ENCODE data around the gene MACROD2.

DNA sequence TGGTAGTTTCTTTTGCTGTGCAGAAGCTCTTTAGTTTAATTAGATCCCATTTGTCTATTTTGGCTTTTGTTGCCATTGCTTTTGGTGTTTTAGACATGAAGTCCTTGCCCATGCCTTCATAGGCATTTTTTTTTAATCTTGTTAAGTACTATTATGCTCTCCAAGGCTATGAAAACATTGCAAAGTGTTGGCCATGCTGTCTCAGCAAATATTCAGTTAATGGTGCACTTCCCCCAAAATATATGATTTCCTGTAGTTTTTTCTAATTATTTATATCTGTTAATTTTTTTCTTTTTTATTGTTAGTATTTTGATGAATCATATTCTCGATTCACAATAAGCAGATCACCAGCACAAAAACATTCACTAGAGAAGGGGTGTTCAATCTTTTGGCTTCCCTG is 1148.2 kb downstream of the MACROD2 start:
- TF ChIP-seq SP1 (IDR thresholded peaks at IDR 0.05) (no peak), JUND (IDR thresholded peaks at IDR 0.05) (no peak), RAD21 (IDR thresholded peaks at IDR 0.05) (no peak), YY1 (IDR thresholded peaks at IDR 0.05) (no peak), FOXA1 (IDR thresholded peaks at IDR 0.05) (no peak)
- TF ChIP-seq, protein P1, sequence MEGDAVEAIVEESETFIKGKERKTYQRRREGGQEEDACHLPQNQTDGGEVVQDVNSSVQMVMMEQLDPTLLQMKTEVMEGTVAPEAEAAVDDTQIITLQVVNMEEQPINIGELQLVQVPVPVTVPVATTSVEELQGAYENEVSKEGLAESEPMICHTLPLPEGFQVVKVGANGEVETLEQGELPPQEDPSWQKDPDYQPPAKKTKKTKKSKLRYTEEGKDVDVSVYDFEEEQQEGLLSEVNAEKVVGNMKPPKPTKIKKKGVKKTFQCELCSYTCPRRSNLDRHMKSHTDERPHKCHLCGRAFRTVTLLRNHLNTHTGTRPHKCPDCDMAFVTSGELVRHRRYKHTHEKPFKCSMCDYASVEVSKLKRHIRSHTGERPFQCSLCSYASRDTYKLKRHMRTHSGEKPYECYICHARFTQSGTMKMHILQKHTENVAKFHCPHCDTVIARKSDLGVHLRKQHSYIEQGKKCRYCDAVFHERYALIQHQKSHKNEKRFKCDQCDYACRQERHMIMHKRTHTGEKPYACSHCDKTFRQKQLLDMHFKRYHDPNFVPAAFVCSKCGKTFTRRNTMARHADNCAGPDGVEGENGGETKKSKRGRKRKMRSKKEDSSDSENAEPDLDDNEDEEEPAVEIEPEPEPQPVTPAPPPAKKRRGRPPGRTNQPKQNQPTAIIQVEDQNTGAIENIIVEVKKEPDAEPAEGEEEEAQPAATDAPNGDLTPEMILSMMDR (IDR thresholded peaks at IDR 0.05; ENCODE audit: low read depth, low read length, missing input control) = no peak
- TF ChIP-seq, protein P2, sequence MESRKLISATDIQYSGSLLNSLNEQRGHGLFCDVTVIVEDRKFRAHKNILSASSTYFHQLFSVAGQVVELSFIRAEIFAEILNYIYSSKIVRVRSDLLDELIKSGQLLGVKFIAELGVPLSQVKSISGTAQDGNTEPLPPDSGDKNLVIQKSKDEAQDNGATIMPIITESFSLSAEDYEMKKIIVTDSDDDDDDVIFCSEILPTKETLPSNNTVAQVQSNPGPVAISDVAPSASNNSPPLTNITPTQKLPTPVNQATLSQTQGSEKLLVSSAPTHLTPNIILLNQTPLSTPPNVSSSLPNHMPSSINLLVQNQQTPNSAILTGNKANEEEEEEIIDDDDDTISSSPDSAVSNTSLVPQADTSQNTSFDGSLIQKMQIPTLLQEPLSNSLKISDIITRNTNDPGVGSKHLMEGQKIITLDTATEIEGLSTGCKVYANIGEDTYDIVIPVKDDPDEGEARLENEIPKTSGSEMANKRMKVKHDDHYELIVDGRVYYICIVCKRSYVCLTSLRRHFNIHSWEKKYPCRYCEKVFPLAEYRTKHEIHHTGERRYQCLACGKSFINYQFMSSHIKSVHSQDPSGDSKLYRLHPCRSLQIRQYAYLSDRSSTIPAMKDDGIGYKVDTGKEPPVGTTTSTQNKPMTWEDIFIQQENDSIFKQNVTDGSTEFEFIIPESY (IDR thresholded peaks at IDR 0.05) = no peak
- TF ChIP-seq, protein P3, sequence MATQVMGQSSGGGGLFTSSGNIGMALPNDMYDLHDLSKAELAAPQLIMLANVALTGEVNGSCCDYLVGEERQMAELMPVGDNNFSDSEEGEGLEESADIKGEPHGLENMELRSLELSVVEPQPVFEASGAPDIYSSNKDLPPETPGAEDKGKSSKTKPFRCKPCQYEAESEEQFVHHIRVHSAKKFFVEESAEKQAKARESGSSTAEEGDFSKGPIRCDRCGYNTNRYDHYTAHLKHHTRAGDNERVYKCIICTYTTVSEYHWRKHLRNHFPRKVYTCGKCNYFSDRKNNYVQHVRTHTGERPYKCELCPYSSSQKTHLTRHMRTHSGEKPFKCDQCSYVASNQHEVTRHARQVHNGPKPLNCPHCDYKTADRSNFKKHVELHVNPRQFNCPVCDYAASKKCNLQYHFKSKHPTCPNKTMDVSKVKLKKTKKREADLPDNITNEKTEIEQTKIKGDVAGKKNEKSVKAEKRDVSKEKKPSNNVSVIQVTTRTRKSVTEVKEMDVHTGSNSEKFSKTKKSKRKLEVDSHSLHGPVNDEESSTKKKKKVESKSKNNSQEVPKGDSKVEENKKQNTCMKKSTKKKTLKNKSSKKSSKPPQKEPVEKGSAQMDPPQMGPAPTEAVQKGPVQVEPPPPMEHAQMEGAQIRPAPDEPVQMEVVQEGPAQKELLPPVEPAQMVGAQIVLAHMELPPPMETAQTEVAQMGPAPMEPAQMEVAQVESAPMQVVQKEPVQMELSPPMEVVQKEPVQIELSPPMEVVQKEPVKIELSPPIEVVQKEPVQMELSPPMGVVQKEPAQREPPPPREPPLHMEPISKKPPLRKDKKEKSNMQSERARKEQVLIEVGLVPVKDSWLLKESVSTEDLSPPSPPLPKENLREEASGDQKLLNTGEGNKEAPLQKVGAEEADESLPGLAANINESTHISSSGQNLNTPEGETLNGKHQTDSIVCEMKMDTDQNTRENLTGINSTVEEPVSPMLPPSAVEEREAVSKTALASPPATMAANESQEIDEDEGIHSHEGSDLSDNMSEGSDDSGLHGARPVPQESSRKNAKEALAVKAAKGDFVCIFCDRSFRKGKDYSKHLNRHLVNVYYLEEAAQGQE (IDR thresholded peaks at IDR 0.05) = no peak
- TF ChIP-seq, protein P4, sequence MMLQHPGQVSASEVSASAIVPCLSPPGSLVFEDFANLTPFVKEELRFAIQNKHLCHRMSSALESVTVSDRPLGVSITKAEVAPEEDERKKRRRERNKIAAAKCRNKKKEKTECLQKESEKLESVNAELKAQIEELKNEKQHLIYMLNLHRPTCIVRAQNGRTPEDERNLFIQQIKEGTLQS (IDR thresholded peaks at IDR 0.05) = no peak

Data from liver (tissue), 3 donors.